ENCODE measurements around the gene VAV1.

Gene VAV1

GRCh38 chr19:6772028-6772865 lies at the start of gene VAV1:
Gene VAV1 (plus strand): TSS chr19:6772708. CDS start chr19:6772808, 100 bp downstream.
- no peak for DNase-seq (ENCODE audit: low read depth)
- Histone ChIP-seq H3K4me3 (ENCODE audit: low read length) (no peak within 1 kb of the TSS), H3K36me3 (ENCODE audit: control insufficient read depth, insufficient read depth, low read length, severe bottlenecking) (no peaks in the 10 kb centered on the region), H3K9me3 (ENCODE audit: control insufficient read depth, low read length) (no peaks in the 10 kb centered on the region), H3K27me3 (replicated peaks; ENCODE audit: control insufficient read depth, insufficient read depth, low read length) (peaks cover 16% of the 10 kb centered on the region), H3K9ac (ENCODE audit: low read length) (no peak within 1 kb of the TSS), H3K4me1 (ENCODE audit: control insufficient read depth, insufficient read depth, low read length) (no peaks in the 10 kb centered on the region)

- peak overlapping the region; percentile 58 for H3K4me3 ChIP-seq (ENCODE audit: low read length)
- H3K36me3 ChIP-seq (ENCODE audit: control insufficient read depth, insufficient read depth, low read length, severe bottlenecking): no peaks in the 10 kb centered on the region
- H3K9me3 ChIP-seq (ENCODE audit: control insufficient read depth, low read length): peaks cover 2% of the 10 kb centered on the region
- peak; percentile 73 for DNase-seq (ENCODE audit: low read depth)
- H3K9ac ChIP-seq (ENCODE audit: low read length): peak overlapping the region; percentile 56
- peaks cover 41% of the 10 kb centered on the region for H3K4me1 ChIP-seq (ENCODE audit: control insufficient read depth, insufficient read depth, low read length)
- H3K27me3 ChIP-seq (replicated peaks; ENCODE audit: control insufficient read depth, insufficient read depth, low read length): no peaks in the 10 kb centered on the region
Measured at GRCh38 chr19:6723108-6723618, 49.3 kb upstream of the VAV1 start.

GRCh38 chr19:6723738-6724137 lies 48.8 kb upstream of the VAV1 start:
- no peaks in the 10 kb centered on the region for H3K27me3 ChIP-seq (replicated peaks; ENCODE audit: control insufficient read depth, insufficient read depth, low read length)

GRCh38 chr19:6724631-6725492 lies 47.6 kb upstream of the VAV1 start:
- no peak overlapping the region for H3K9ac ChIP-seq (ENCODE audit: low read length)
- H3K36me3 ChIP-seq (ENCODE audit: control insufficient read depth, insufficient read depth, low read length, severe bottlenecking): no peaks in the 10 kb centered on the region
- DNase-seq (ENCODE audit: low read depth): no peak
- peaks cover 2% of the 10 kb centered on the region for H3K9me3 ChIP-seq (ENCODE audit: control insufficient read depth, low read length)
- H3K4me1 ChIP-seq (ENCODE audit: control insufficient read depth, insufficient read depth, low read length): peaks cover 37% of the 10 kb centered on the region
- no peak overlapping the region for H3K4me3 ChIP-seq (ENCODE audit: low read length)
- no peaks in the 10 kb centered on the region for H3K27me3 ChIP-seq (replicated peaks; ENCODE audit: control insufficient read depth, insufficient read depth, low read length)

More at GRCh38 chr19:6723738-6724137, 48.8 kb upstream of the VAV1 start:
- no peaks in the 10 kb centered on the region for H3K36me3 ChIP-seq (ENCODE audit: control insufficient read depth, insufficient read depth, low read length, severe bottlenecking)
- H3K9me3 ChIP-seq (ENCODE audit: control insufficient read depth, low read length): peaks cover 2% of the 10 kb centered on the region
- peaks cover 41% of the 10 kb centered on the region for H3K4me1 ChIP-seq (ENCODE audit: control insufficient read depth, insufficient read depth, low read length)
- H3K9ac ChIP-seq (ENCODE audit: low read length): peak overlapping the region; percentile 6
- peak; percentile 20 for DNase-seq (ENCODE audit: low read depth)
- H3K4me3 ChIP-seq (ENCODE audit: low read length): no peak overlapping the region

GRCh38 chr19:6725513-6726231 lies 46.8 kb upstream of the VAV1 start:
- H3K4me1 ChIP-seq (ENCODE audit: control insufficient read depth, insufficient read depth, low read length): peaks cover 32% of the 10 kb centered on the region
- no peak for DNase-seq (ENCODE audit: low read depth)
- H3K9ac ChIP-seq (ENCODE audit: low read length): no peak overlapping the region
- H3K4me3 ChIP-seq (ENCODE audit: low read length): no peak overlapping the region
- H3K27me3 ChIP-seq (replicated peaks; ENCODE audit: control insufficient read depth, insufficient read depth, low read length): no peaks in the 10 kb centered on the region
- peaks cover 2% of the 10 kb centered on the region for H3K9me3 ChIP-seq (ENCODE audit: control insufficient read depth, low read length)
- H3K36me3 ChIP-seq (ENCODE audit: control insufficient read depth, insufficient read depth, low read length, severe bottlenecking): no peaks in the 10 kb centered on the region

- H3K36me3 ChIP-seq (ENCODE audit: control insufficient read depth, insufficient read depth, low read length, severe bottlenecking): peaks cover 11% of the 10 kb centered on the region
Measured at GRCh38 chr19:6728346-6728745, 44.2 kb upstream of the VAV1 start.

GRCh38 chr19:6729573-6730152 lies 42.8 kb upstream of the VAV1 start:
- H3K4me1 ChIP-seq (ENCODE audit: control insufficient read depth, insufficient read depth, low read length): no peaks in the 10 kb centered on the region

More at GRCh38 chr19:6728346-6728745, 44.2 kb upstream of the VAV1 start:
- no peaks in the 10 kb centered on the region for H3K27me3 ChIP-seq (replicated peaks; ENCODE audit: control insufficient read depth, insufficient read depth, low read length)
- no peak for DNase-seq (ENCODE audit: low read depth)
- H3K9me3 ChIP-seq (ENCODE audit: control insufficient read depth, low read length): peaks cover 2% of the 10 kb centered on the region
- H3K4me1 ChIP-seq (ENCODE audit: control insufficient read depth, insufficient read depth, low read length): peaks cover 6% of the 10 kb centered on the region
- no peak overlapping the region for H3K9ac ChIP-seq (ENCODE audit: low read length)
- H3K4me3 ChIP-seq (ENCODE audit: low read length): no peak overlapping the region

GRCh38 chr19:6730153-6730804 lies 42.2 kb upstream of the VAV1 start:
- H3K36me3 ChIP-seq (ENCODE audit: control insufficient read depth, insufficient read depth, low read length, severe bottlenecking): peaks cover 16% of the 10 kb centered on the region
- no peak for DNase-seq (ENCODE audit: low read depth)
- peaks cover 2% of the 10 kb centered on the region for H3K9me3 ChIP-seq (ENCODE audit: control insufficient read depth, low read length)
- H3K4me3 ChIP-seq (ENCODE audit: low read length): no peak overlapping the region
- no peaks in the 10 kb centered on the region for H3K27me3 ChIP-seq (replicated peaks; ENCODE audit: control insufficient read depth, insufficient read depth, low read length)
- H3K9ac ChIP-seq (ENCODE audit: low read length): no peak overlapping the region
- H3K4me1 ChIP-seq (ENCODE audit: control insufficient read depth, insufficient read depth, low read length): no peaks in the 10 kb centered on the region

More at GRCh38 chr19:6729573-6730152, 42.8 kb upstream of the VAV1 start:
- Histone ChIP-seq H3K36me3 (ENCODE audit: control insufficient read depth, insufficient read depth, low read length, severe bottlenecking) (peaks cover 11% of the 10 kb centered on the region), H3K27me3 (replicated peaks; ENCODE audit: control insufficient read depth, insufficient read depth, low read length) (no peaks in the 10 kb centered on the region), H3K9ac (ENCODE audit: low read length) (no peak overlapping the region), H3K4me3 (ENCODE audit: low read length) (no peak overlapping the region), H3K9me3 (ENCODE audit: control insufficient read depth, low read length) (peaks cover 2% of the 10 kb centered on the region)
- DNase-seq (ENCODE audit: low read depth): no peak

- Histone ChIP-seq H3K9me3 (ENCODE audit: control insufficient read depth, low read length) (peaks cover 2% of the 10 kb centered on the region), H3K36me3 (ENCODE audit: control insufficient read depth, insufficient read depth, low read length, severe bottlenecking) (peaks cover 18% of the 10 kb centered on the region), H3K4me1 (ENCODE audit: control insufficient read depth, insufficient read depth, low read length) (peaks cover 7% of the 10 kb centered on the region), H3K4me3 (ENCODE audit: low read length) (no peak overlapping the region), H3K9ac (ENCODE audit: low read length) (no peak overlapping the region), H3K27me3 (replicated peaks; ENCODE audit: control insufficient read depth, insufficient read depth, low read length) (no peaks in the 10 kb centered on the region)
- DNase-seq (ENCODE audit: low read depth): no peak
Measured at GRCh38 chr19:6730941-6731670, 41.4 kb upstream of the VAV1 start.

- Histone ChIP-seq H3K9ac (ENCODE audit: low read length) (no peak overlapping the region), H3K4me3 (ENCODE audit: low read length) (no peak overlapping the region), H3K36me3 (ENCODE audit: control insufficient read depth, insufficient read depth, low read length, severe bottlenecking) (peaks cover 18% of the 10 kb centered on the region), H3K9me3 (ENCODE audit: control insufficient read depth, low read length) (peaks cover 2% of the 10 kb centered on the region), H3K4me1 (ENCODE audit: control insufficient read depth, insufficient read depth, low read length) (peaks cover 7% of the 10 kb centered on the region), H3K27me3 (replicated peaks; ENCODE audit: control insufficient read depth, insufficient read depth, low read length) (no peaks in the 10 kb centered on the region)
- no peak for DNase-seq (ENCODE audit: low read depth)
Measured at GRCh38 chr19:6731822-6732221, 40.7 kb upstream of the VAV1 start.
